Lower leg skin (tissue), 3 donors: ENCODE data around the gene ADAMTS14.

Experiments
- CTCF ChIP-seq, 3 donors: fragments of 450-650 bp; IDR thresholded peaks; one replicate each; pipeline ENCODE4 v1.5.1; 2016; ENCODE audit warnings: antibody characterized with exemption in 3 of 3, mild to moderate bottlenecking in 3 of 3, moderate library complexity in 2 of 3
- POLR2A ChIP-seq, 2 donors: fragments of 450-650 bp; IDR thresholded peaks; one replicate each; pipeline ENCODE4 v1.6.1; 2016 to 2017; ENCODE audit warnings: antibody characterized with exemption in 2 of 2, mild to moderate bottlenecking in 1 of 2, moderate library complexity in 1 of 2

GRCh38 chr10:70676511-70676910, 4.2 kb downstream of the ADAMTS14 start:
- no peak for TF ChIP-seq POLR2A (IDR thresholded peaks at IDR 0.05)
- no peak for TF ChIP-seq CTCF (IDR thresholded peaks at IDR 0.05)
